Measurements from ENCODE around the gene NFIB. TPM values are rescaled to one million over a fixed set of nuclear protein-coding genes. Genes with fewer than 3 reads are reported as not detected.

Gene NFIB
- total RNA-seq, 4 donors from 2014 or later = 61.0 to 68.3 (median 65.4) TPM

- Histone ChIP-seq H3K4me3 (no peak overlapping the region), H3K36me3 (no peaks in the 10 kb centered on the region), H3K4me1 (peaks cover 4 to 27% (median 6%) of the 10 kb centered on the region in 3 donors), H3K27me3 (no peaks in the 10 kb centered on the region), H3K9me3 (no peaks in the 10 kb centered on the region), H3K27ac (no peak overlapping the region)
- ATAC-seq = no peak
- WGBS, 2 donors (ENCODE audit: low coverage in 1 of 2) = 87 to 97% methylated on average over 5 of the region's 5 CpGs
- TF ChIP-seq POLR2AphosphoS5 (IDR thresholded peaks at IDR 0.05) = no peak
- TF ChIP-seq POLR2A (IDR thresholded peaks at IDR 0.05) = no peak
- no peak for TF ChIP-seq EP300 (IDR thresholded peaks at IDR 0.05)
- TF ChIP-seq CTCF (IDR thresholded peaks at IDR 0.05) = no peak
These were observed 145.6 kb downstream of the NFIB start for GRCh38 chr9:14168381-14168780.

DNA sequence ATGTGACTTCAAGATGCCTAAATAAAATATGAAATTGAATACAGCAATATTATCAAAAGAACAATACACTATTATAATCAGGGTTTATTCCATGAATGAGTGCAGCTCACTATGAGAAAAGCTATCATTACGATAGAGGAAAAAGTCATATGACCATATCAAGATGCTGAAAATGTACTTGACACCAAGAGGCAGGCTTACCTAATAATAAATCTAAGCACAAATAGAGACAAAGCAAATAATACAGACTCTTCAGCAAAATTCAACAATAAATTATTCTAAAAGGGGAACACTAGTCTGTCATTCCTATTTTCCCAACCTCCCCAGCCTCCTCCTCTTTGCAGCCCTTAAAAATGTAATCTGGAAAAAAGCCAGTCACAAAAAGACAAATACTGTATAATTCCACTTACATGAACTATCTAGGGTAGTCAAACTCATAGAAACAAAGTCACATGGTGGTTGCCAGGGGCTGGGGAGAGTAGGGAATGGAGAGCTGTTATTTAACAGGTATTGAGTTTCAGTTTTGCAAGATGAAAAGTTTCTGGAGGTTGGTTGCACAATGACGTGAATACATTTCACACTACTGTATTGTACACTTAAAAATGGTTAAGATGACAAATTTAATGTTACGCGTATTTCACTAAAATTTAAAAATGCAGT is 148.4 kb downstream of the NFIB start:
- Histone ChIP-seq H3K4me3 (no peak overlapping the region), H3K9me3 (no peaks in the 10 kb centered on the region), H3K36me3 (no peaks in the 10 kb centered on the region), H3K27ac (no peak overlapping the region), H3K27me3 (no peaks in the 10 kb centered on the region), H3K4me1 (peaks cover 4 to 30% (median 6%) of the 10 kb centered on the region in 3 donors)
- TF ChIP-seq CTCF (IDR thresholded peaks at IDR 0.05) = no peak
- TF ChIP-seq POLR2A (IDR thresholded peaks at IDR 0.05) = no peak
- no peak for TF ChIP-seq EP300 (IDR thresholded peaks at IDR 0.05)
- no peak for TF ChIP-seq POLR2AphosphoS5 (IDR thresholded peaks at IDR 0.05)
- WGBS, 2 donors (ENCODE audit: low coverage in 1 of 2) = 66 to 78% methylated on average over 4 of the region's 4 CpGs
- ATAC-seq = no peak

DNA sequence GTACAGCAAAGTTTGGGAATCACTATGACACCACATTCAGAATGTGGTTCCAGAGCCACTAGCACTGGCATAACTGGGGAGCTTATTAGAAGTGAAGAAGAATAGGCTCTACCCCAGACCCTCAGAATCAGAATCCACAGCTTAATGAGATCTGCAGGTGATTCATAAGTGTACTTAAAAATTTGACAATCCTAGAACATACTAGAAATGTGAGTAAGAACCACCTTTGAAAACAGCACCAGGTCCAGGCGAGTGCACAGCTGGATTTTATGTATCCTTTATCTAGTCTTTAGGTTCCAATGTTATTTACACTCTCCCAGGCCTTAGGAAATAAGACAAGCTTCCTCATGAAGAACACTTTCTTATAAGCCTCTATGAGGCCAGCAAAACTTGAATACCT is 149.0 kb downstream of the NFIB start:
- H3K27ac ChIP-seq = no peak overlapping the region
- 86 to 100% methylated on average over 1 of the region's 1 CpG for WGBS, 2 donors (ENCODE audit: low coverage in 1 of 2)
- no peaks in the 10 kb centered on the region for H3K27me3 ChIP-seq
- H3K9me3 ChIP-seq = no peaks in the 10 kb centered on the region
- no peaks in the 10 kb centered on the region for H3K36me3 ChIP-seq
- peaks cover 4 to 34% (median 6%) of the 10 kb centered on the region in 3 donors for H3K4me1 ChIP-seq
- ATAC-seq = no peak
- H3K4me3 ChIP-seq = no peak overlapping the region
- TF ChIP-seq POLR2A (IDR thresholded peaks at IDR 0.05) (no peak), POLR2AphosphoS5 (IDR thresholded peaks at IDR 0.05) (no peak), CTCF (IDR thresholded peaks at IDR 0.05) (no peak), EP300 (IDR thresholded peaks at IDR 0.05) (no peak)

- no peak for ATAC-seq
- Histone ChIP-seq H3K4me3 (no peak overlapping the region), H3K27me3 (no peaks in the 10 kb centered on the region), H3K4me1 (peaks cover 0 to 47% (median under 1%) of the 10 kb centered on the region in 3 donors), H3K9me3 (no peaks in the 10 kb centered on the region), H3K27ac (no peak overlapping the region), H3K36me3 (no peaks in the 10 kb centered on the region)
- WGBS, 2 donors (ENCODE audit: low coverage in 1 of 2) = 68 to 81% methylated on average over 4 of the region's 4 CpGs
- no peak for TF ChIP-seq CTCF (IDR thresholded peaks at IDR 0.05)
- no peak for TF ChIP-seq EP300 (IDR thresholded peaks at IDR 0.05)
- TF ChIP-seq POLR2A (IDR thresholded peaks at IDR 0.05) = no peak
These were observed 154.3 kb downstream of the NFIB start for GRCh38 chr9:14159440-14160216.

DNA sequence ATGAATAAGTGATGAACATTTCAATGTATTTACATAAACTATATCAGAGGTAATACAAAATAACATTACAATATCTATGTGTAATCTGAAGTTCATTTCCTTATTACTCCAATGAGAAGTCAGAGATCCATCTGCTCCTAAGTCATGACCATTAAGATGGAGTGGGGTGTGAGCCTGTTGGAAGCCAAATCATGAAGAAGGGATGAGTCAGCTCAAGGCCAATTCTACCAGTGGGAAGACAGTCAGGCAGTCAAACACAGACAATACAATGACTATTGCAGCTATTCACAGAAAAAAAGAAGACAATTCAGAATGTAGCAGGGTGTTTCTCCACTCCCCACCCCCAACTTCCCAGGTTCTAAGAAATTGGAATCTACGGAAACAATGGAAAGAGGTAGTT is 155.0 kb downstream of the NFIB start:
- no peak for TF ChIP-seq POLR2AphosphoS5 (IDR thresholded peaks at IDR 0.05)
- WGBS, 2 donors (ENCODE audit: low coverage in 1 of 2) = 80 to 100% methylated on average over 1 of the region's 1 CpG

More for the DNA sequence above, 155.0 kb downstream of the NFIB start:
- no peaks in the 10 kb centered on the region for H3K27me3 ChIP-seq
- no peak overlapping the region for H3K27ac ChIP-seq
- no peak overlapping the region for H3K4me3 ChIP-seq
- no peaks in the 10 kb centered on the region for H3K9me3 ChIP-seq
- peaks cover 0 to 40% (median 0%) of the 10 kb centered on the region in 3 donors for H3K4me1 ChIP-seq
- no peak for ATAC-seq
- no peaks in the 10 kb centered on the region for H3K36me3 ChIP-seq

All from gastroesophageal sphincter (tissue), 4 donors.